ENCODE measurements around the gene GRAMD1B.

GRCh38 chr11:123653827-123654565 lies 223.9 kb downstream of the GRAMD1B start:
- TF ChIP-seq CTCF (IDR thresholded peaks at IDR 0.05; ENCODE audit: low read depth, low read length), result no peak
- TF ChIP-seq POLR2A (IDR thresholded peaks at IDR 0.05; ENCODE audit: extremely low read depth, insufficient read length), result no peak
